GM19240 (cell line): ENCODE data around the gene SERPINA9.
"Not testable (repeated sequence)": the region's sequence is repeated elsewhere in the genome, so short reads cannot be mapped to it uniquely, and the experiment has no call there.

Source experiments
- DNase-seq: peaks from one replicate; pipeline ENCODE4 v3.0.0; 2011; ENCODE audit warnings: low spot score; ENCODE audit not compliant: insufficient read length

SERPINA9 gene

DNA sequence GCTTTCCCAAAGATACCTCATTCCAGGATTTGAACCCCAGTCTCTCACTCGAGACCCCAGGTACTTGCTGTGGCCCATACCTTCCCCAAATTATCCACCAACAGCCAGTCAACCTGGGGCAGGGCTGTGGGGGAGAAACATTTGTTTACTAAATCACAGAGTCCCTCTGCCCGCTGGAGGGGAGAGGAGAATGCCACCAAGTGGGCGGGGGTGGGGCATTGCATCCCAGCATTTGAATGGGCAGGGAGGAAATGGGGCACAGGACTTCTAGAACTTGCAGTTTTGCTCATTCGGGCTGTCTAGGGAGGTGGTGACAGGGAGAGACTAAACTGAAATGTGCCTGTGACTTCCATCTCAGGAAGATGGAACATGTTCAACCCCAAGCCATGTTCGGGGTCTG lies 10.9 kb upstream of the SERPINA9 start:
- DNase-seq: no peak

DNA sequence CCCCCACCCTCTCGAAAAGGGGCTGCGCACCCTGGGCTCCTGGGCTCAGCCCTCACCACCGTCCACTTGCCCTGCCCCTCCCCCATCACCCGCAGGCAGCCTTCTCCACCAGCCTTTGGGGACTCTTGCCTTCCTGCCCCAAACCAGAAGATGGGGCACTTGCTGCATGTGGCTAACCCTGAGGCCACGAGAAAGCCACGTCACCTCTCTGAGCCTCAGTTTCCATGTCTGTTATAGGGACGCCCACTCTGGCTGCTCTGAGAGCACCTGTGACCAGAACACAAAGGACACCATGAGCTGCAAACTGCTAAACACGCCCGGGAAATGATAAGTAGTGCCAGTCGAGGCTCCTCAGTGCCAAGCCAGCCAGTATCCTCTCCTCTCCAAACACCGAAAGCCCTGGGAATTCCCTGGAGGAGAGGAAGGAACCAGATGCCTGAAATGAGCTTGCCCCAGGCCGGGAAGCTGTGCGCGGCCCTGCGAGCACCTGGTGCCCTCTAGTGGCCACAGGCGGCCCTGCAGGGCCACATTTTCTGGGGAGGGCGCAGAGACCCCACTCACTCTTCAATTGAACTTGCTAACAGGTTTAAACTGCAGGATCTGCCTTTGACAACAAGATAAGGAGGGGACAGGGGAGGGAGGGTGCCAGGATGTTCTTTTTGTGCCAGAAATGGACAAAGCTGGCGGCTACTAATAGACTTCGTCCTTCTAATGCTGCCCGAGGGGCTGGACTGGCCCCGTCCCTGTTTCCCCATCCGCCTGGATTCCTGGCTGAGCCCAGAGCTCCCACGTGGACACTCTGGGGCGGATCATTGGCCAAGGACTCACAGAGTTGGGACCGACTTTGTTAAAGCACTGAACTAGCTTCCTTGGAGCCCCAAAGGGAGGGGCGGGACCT lies 10.2 kb upstream of the SERPINA9 start:
- DNase-seq: peak; percentile 37

DNA sequence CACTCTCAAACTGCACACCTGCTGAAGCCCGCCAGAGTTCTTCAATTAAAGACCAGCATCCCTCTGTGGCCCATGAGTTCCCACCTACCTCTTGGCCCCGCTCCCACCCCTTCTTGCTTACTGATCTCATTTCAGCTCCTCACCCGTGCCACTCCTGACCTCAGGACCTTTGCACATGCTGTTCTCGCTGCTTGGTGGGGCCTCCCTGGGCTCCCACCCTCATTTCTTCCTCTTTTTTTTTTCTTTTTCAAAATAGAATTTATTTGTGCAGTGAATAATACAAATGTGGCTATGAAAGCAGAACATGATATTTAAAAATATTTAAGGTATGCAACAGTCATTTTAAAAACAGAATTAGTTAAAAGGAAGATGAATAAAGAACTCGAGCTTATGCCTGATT lies 8.5 kb upstream of the SERPINA9 start:
- DNase-seq: no peak

DNA sequence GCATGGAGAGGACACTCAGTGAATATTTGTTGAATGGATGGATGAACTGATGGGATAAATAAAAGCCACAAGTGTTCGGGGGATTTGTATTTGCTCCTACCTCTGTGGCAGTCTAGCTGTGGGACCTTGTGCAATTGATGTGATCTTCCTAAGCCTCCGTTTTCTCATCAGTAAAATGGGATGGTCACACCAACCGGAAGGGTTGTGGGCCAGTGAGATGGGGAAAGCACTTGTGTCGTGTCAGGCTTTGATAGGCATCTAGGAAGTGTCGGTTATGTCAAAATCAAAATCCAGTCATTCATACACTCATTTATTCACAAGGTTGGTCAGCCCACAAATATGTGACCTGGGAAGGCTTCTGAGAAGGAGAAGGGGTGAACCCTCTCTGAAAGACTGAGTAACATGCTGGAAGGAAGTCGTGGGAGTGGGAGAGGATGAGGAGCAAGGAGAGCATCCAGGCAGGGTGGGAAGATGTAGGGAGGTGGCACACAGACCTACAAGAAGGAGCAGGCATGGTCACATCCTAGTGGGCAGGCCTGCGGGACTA lies 7.8 kb upstream of the SERPINA9 start:
- DNase-seq: no peak

DNA sequence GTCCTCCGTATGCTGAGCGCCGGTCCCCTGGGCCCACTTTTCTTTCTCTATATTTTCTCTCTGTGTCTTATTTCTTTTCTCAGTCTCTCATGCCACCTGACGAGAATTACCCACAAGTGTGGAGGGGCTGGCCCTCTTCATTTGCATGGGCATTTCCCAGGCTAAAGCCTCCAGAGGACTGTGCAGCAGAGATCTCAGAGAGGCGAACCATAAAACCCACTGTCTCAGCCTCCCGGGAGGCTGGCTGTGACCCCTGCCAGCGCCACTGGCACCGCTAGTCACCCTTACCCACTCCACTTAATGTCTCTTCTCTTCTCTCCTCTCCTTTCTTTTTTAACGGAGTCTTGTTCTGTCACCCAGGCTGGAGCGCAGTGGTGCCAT lies 7.1 kb upstream of the SERPINA9 start:
- no peak for DNase-seq

DNA sequence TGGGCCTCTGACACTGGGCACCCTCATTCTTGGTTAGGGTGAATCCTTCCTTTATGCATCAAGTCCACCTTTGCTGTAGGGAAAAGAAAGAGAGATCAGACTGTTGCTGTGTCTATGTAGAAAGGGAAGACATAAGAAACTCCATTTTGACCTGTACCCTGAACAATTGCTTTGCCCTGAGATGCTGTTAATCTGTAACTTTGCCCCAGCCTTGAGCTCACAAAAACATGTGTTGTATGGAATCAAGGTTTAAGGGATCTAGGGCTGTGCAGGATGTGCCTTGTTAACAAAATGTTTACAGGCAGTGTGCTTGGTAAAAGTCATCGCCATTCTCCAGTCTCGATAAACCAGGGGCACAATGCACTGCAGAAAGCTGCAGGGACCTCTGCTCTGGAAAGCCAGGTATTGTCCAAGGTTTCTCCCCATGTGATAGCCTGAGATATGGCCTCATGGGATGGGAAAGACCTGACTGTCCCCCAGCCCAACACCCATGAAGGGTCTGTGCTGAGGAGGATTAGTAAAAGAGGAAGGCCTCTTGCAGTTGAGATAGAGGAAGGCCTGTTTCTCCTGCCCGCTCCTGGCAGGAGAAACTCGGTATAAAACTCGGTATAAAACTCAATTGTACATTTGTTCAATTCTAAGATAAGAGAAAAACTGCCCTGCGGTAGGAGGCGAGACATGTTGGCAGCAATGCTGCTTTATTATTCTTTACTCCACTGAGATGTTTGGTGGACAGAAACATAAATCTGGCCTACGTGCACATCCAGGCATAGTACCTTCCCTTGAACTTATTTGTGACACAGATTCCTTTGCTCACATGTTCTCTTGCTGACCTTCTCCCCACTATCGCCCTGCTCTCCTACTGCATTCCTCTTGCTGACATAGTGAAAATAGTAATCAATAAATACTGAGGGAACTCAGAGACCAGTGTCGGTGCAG lies 6.4 kb upstream of the SERPINA9 start:
- DNase-seq: not testable (repeated sequence)

DNA sequence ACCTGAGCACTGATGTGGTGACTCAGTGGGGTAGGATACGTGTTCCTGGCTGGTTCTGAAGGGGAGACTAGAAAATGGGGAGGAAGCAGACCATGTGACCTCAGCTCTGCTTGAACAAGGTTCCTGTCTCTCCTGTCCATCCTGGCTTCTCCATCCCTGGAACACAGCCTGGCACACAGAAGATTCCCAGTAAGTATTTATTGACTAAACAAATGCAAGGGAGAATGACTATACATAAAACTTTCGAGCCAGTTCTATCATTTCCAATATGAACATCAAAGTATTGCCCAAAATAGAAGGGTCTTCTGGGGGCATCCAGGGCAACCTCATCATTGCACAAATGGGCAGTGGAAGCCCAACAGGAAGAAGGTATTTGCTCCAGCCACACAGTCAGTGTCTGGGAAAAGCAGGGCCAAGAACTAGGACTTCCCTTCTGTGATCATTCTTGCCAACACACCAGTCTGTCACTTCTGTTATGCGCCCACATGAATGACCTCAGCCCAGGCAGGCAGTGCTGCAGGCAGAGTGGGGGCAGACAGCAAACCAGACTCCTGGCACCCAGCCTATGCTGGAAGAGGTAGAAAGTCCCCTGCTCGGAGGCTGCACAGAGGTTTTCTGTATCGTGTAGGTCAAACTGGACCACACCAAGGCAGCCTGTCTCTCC lies 5.6 kb upstream of the SERPINA9 start:
- no peak for DNase-seq

DNA sequence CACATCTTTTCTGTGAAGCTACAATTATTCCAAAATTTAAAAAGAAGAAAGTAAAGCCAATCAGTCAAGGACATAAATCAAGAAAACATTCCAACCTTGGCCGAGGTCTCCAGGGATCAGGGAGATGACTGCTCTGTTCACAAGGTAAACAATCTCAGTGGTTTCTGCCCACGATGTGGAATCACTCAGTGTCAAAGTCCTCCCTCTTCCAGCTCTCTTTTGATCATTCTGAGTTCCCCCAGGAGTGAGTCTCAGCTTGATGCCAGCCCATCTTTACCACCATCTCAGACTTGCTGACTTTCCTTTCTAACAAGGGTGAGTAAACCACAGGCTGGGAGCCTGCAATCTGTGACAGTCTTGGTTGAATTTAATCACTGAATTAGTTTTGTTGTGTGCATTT lies 4.8 kb upstream of the SERPINA9 start:
- DNase-seq: no peak

DNA sequence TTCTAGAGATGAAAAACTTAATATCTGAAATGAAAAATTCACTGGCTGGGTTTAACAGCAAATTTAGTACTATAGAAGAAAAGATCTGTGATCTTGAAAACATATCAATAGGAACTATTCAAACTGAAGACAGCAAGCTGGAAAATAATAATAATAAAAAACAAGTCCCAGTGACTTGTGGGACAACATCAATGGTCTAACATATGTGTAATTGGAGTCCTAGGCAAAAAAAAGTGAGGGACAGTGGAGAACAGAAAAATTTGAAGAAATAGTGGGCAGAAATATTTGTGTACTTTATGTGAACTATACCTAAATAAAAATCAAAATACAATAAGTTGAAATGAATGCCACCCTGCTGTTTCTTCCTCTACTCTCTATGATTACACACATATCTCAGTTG lies 2.4 kb upstream of the SERPINA9 start:
- no peak for DNase-seq

DNA sequence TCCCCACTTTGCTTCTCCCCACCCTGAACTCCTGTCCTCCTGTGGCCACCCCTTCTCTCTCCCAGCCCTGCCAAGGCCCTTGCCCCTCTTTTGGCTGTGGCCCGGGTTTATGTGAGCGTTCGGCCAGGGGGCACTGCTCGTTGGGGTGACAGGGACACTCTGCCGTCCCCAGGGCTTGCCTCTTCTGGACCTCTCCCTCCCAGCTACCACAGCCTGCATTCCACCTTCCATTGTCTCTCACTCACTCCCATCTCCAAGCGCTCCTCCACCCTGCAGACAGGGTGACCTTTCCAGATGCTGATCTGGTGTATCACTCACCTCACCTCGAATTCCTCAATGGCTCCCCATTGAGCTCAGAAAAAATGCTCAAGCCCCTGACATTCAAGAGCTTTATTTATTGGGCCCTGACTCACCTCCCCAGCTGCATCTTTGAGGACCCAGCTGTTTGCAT lies 1.4 kb downstream of the SERPINA9 start:
- no peak for DNase-seq

DNA sequence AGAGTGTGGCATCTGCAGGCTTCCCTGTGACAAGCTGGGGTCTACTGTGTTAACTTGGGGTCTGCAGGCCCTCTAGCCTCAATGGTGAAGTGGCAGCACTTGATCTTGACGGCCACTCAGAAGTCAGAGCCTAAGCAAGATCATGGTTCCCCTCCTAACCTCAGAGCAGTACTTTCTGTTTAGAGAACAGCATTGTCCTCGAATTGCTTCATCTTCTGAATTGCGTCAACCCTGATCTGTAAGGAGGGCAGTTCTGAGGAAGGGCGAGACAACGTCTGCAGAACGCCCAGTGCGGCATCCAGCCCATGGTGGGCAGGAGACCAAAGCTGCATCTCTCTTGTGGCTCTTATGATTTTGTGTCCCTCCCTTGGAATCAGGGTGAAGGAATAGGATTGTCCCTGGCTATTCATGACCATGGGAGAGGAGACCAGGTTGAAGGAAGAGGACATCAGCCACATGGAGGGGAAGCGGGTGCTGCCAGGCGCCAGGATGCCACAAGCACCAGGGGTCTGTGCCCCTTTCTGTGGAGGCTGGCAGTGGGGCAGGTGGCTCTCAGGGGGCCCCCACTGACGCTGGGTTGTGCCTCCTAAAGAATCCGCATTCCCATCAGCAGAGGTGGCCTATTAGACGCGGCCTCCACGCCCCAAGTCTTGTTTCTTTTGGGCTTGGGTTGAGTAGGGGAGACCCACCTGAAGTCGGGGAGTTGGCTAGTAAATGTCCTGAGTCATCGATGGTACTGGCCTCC lies 2.2 kb downstream of the SERPINA9 start:
- DNase-seq: no peak

DNA sequence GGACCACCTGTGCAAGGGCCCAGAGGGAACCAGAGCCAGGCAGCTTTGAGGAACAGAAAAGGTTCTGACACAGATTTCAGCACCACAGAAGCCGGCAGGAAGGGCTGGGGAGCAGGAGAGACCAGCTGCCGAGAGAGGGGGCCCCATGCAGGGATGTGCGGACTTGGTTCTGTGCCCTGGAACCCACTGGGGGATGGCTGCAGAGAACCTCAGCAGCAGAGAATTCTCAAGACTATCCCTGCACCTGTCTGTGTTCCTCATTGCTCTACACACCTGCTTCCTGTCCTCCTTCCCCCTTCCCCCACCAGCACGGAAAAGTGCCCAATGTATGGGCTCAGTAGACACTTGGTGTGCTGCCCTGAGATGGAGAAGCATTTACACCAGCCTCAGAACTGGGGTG lies 3.2 kb downstream of the SERPINA9 start:
- no peak for DNase-seq

DNA sequence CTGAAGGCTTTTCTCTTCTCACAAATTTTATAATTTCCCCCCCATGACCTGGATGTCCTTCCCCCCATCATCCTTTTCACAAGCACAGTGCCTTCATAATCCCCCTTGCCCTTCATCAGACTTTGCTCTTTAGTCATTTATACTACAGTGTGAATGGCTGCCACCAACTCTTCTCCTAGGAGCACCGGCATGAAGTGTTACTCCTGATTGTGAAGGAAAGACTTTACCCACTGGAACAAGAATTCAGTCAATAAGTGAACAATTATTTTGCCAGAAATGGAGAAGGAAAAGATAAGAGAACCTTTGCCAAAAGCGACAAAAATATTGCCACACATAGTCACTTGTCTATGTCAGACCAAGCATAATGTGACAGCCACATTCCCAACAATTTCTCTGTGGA lies 5.0 kb downstream of the SERPINA9 start:
- no peak for DNase-seq

DNA sequence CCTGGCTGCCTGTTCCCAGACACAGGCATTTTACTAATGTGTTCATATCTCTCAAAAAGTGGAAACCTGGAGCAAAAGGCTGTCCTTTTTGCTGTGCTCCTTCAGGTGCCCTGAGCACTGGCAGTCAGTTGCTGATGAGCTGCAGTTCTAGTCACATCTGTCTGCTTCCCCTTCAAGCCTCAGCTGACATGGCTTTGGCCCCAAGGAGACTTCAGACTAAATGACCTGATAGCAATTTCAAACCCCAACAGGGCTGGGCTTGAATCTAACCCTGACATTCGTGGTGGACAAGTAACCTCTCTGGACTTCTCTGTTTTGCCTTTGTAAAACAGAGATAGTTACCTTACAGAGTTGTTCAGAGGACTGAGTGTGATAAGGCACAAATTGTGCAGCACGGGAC lies 5.7 kb downstream of the SERPINA9 start:
- DNase-seq: no peak

DNA sequence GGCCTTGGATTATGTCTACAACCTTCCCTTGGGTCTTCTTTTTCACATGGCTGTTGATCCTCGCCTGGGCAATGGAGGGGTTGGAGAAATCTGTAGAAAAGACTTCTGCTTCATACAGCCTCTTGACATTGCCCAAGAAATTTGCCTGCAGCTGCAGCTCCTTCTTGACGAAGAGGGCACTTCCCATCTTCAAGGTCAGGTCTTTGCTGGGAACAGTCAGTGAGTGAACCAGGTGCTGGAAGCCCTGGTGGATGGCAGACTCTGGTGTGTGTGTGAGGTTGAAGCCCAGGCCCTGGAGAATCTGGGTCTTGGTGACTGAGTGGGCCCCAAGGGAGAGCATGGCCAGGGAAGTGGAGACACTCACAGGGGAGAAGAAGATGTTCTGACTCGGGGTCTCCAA lies 6.7 kb downstream of the SERPINA9 start:
- no peak for DNase-seq

DNA sequence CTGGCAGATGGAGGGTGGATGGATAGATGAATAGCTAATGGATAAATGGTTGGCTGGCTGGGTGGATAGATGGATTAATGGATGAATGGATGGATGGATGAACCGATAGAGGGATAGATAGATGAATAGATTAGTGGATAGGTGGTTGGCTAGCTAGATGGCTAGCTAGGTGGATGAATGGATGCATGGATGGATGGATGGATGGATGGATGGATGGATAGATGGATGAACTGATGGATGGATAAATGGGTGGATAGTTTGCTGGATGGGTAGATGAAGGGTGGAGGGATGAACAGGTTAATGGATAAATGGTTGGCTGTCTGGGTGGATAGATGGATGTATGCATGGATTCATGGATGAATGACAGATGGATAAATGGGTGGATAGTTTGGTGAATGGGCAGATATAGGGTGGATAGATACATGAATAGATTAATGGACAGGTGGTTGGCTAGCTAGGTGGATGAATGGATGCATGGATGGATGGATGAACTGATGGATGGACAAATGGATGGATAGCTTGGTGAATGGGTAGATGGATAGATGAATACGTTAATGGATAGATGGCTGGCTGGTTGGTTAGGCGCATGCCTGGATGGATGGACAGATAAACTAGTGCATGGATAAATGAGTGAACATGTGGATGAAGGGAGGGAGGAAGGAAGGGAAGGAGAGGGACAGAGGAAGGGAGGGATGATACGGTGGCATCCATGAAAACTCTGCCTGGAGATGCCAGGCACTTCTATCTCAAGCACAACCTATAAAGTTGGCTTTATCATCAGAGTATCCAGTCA lies 8.1 kb downstream of the SERPINA9 start:
- no peak for DNase-seq

DNA sequence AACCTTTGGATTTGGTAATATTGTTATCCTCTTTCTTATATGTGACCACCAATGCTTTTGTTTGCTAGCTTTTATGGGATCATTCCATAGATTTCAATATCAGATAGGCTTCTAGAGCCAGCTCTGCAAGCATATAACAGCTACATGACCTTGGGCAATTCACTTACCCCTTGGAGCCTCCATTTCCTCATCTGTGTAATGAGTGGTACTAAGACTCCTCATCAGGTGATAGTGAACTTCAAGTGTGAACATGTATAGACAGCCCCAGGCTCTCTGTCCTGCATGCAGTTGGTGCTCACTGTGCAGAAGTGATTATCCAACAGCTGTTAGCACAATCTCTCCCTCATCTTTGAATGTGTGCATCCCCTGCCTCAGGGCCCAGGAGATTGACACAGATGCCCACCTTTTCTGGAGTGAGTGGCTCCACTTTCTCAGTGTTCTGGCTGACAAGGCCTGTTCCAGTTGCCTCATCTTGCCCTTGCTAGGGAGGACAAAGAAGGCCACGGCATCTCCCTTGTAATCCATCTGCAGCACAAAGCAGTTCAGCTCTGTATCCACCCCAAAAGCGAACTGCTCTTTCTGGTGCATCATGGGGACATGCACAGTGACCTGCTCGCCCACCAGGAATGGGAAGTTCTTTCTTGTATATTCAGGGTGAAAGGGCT lies 9.2 kb downstream of the SERPINA9 start:
- no peak for DNase-seq

DNA sequence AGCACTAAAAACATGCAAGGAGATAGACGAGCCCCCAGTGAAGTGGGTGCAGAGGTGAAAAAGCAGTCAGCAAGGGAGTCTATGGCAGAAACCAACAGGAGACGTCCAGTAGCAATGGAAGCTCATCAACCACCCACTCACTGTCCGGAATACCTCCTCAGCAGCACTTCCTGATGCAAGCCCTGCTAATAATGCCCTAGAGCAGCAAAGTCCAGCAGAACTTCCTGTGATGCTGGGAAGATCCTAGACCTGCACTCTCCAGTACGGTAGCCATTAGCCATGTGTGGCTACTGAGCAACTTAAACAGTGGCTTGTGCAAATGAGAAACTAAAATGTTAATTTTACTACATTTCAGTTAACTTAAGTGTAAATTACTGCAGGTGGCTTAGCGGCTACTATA lies 11.0 kb downstream of the SERPINA9 start:
- no peak for DNase-seq

DNA sequence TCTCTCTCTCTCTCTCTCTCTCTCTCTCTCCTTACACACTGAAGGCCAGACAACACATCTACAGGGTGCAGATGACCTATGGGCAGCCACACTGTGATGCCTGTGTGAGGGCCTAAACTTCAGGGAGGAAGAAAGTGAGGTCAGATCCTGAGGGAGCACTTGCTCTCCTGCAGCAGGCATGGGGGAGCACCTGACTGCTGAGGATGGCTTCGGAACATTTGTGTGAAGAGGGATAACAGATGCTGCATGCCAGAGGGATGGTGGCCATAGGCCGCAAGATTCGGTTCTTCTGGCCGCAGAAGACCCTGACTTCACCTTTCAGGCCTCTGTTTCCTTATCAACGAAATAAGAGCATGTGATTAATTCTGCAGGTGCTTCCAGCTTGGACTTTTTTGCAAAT lies 11.7 kb downstream of the SERPINA9 start:
- no peak for DNase-seq
